ENCODE results near the gene ADISSP.

The ADISSP gene

GRCh38 chr20:3777716-3778629, 10.4 kb upstream of the ADISSP start:
- Histone ChIP-seq H3K4me1 (peaks cover 6 to 39% (median 23%) of the 10 kb centered on the region in 4 donors), H3K4me3 (peak overlapping the region; percentile 49 to 59), H3K27me3 (no peaks in the 10 kb centered on the region), H3K27ac (peak overlapping the region; percentile 32 to 56), H3K36me3 (no peaks in the 10 kb centered on the region), H3K9me3 (no peaks in the 10 kb centered on the region)
- peak; percentile 73 to 85 for DNase-seq
- TF ChIP-seq CTCF (IDR thresholded peaks at IDR 0.05): no peak
- intact Hi-C loops (cut with DNase I; ENCODE audit: low total_unique reads): loop anchor here (5.0 kb wide), 1 partner anchor 101 kb away; no protein-coding TSS in a partner anchor

DNA sequence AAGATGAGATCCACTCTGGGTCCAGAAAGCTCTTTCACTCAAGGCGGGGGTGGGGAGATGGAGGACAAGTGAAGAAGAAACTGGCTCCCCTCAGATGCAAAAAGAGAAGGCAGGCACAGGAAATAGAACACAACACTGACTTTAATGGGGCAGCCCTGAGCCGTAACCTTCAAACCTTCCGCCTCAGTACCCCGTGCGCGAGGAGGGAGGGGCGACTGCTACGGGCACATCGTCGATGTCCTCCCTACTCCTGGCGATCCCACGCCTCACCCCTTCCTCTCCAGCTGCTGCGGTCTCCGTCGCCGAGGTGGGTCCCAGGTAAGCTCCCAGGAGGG, 9.8 kb upstream of the ADISSP start:
- no peaks in the 10 kb centered on the region for H3K36me3 ChIP-seq
- H3K27ac ChIP-seq: peak overlapping the region; percentile 32 to 56
- TF ChIP-seq CTCF (IDR thresholded peaks at IDR 0.05): no peak
- intact Hi-C loops (cut with DNase I; ENCODE audit: low total_unique reads): loop anchor here (5.0 kb wide), 1 partner anchor 100 kb away; no protein-coding TSS in a partner anchor
- H3K4me1 ChIP-seq: peaks cover 6 to 33% (median 21%) of the 10 kb centered on the region in 4 donors
- no peak for DNase-seq
- peak overlapping the region; percentile 49 to 59 for H3K4me3 ChIP-seq
- no peaks in the 10 kb centered on the region for H3K9me3 ChIP-seq
- H3K27me3 ChIP-seq: no peaks in the 10 kb centered on the region

GRCh38 chr20:3775457-3776108, 8.0 kb upstream of the ADISSP start:
- intact Hi-C loops (cut with DNase I; ENCODE audit: low total_unique reads): loop anchor here (5.0 kb wide), 1 partner anchor 98 kb away; no protein-coding TSS in a partner anchor
- H3K4me3 ChIP-seq: no peak overlapping the region
- DNase-seq: no peak
- no peaks in the 10 kb centered on the region for H3K9me3 ChIP-seq
- no peak for TF ChIP-seq CTCF (IDR thresholded peaks at IDR 0.05)
- H3K27ac ChIP-seq: no peak overlapping the region
- H3K27me3 ChIP-seq: no peaks in the 10 kb centered on the region
- H3K4me1 ChIP-seq: peaks cover 0 to 20% (median 16%) of the 10 kb centered on the region in 4 donors
- no peaks in the 10 kb centered on the region for H3K36me3 ChIP-seq

- no peak overlapping the region for H3K4me3 ChIP-seq
- no peak for DNase-seq
- intact Hi-C loops (cut with DNase I; ENCODE audit: low total_unique reads): no loop called here
- H3K36me3 ChIP-seq: no peaks in the 10 kb centered on the region
- no peak overlapping the region for H3K27ac ChIP-seq
- no peaks in the 10 kb centered on the region for H3K9me3 ChIP-seq
- no peaks in the 10 kb centered on the region for H3K27me3 ChIP-seq
- H3K4me1 ChIP-seq: peaks cover 0 to 21% (median 15%) of the 10 kb centered on the region in 4 donors
- no peak for TF ChIP-seq CTCF (IDR thresholded peaks at IDR 0.05)
These were observed 4.1 kb upstream of the ADISSP start for GRCh38 chr20:3771552-3772058.

DNA sequence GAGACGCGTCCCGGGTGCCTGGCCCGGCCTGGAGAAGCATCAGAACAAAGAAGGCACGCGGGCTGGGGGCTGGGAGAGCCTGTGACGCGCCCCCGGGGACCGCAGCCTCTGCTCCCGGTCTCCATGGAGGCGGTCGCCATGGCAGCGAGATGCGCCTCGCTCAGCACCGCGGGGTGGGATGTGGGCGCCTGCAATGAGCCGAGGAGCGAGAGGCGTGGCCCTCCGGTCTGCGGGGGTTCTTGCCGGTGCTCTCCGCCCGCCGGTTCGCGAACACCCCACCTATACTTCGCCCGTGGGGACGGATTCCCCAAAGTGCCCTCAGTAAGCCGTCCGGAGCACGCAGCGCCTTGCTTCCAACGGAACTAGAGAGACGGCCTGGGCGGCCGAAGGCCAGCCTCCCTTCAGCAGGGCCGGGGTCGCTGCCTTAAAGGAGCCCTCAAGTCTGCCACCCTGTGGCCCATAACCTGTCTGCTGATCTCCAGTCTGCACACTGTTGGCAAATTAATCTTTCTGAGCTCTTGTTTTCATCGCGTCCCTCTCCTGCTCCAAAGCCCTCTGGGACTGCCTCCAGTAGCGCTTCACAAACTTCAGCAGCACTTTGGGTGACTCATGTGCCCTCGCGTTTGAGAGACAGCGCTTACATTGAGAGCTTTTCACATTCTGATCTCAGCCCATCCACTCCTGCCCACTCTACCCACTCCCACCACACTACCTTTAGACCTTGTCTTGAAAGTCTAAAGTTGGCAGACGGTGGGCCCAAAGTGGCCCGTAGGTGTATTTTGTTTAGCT, 983 bp upstream of the ADISSP start:
- intact Hi-C loops (cut with DNase I; ENCODE audit: low total_unique reads): no loop called here
- DNase-seq: peak; percentile 70 to 87
- H3K27me3 ChIP-seq: no peaks in the 10 kb centered on the region

More for the DNA sequence above, 983 bp upstream of the ADISSP start:
- H3K27ac ChIP-seq: peak overlapping the region; percentile 93 to 96
- H3K4me1 ChIP-seq: peaks cover 0 to 22% (median 19%) of the 10 kb centered on the region in 4 donors
- peak overlapping the region; percentile 74 to 81 for H3K4me3 ChIP-seq
- no peaks in the 10 kb centered on the region for H3K9me3 ChIP-seq
- TF ChIP-seq CTCF (IDR thresholded peaks at IDR 0.05): peak; percentile 35 to 38
- H3K36me3 ChIP-seq: no peaks in the 10 kb centered on the region
